Rectal smooth muscle tissue (tissue), 1 donor: ENCODE results near the gene ANO2.

Source experiments
- H3K27ac ChIP-seq: one replicate; pipeline ENCODE4 v1.7.0; 2013; ENCODE audit warnings: low read depth, low read length, inconsistent platforms
- H3K27me3 ChIP-seq: one replicate; pipeline ENCODE4 v1.7.0; 2013; ENCODE audit warnings: low read length; ENCODE audit not compliant: control insufficient read depth, insufficient read depth
- H3K36me3 ChIP-seq: one replicate; pipeline ENCODE4 v1.7.0; 2013; ENCODE audit warnings: low read length; ENCODE audit not compliant: control insufficient read depth, insufficient read depth
- H3K4me1 ChIP-seq: one replicate; pipeline ENCODE4 v1.7.0; 2013; ENCODE audit warnings: low read length; ENCODE audit not compliant: control insufficient read depth, insufficient read depth
- H3K4me3 ChIP-seq: one replicate; pipeline ENCODE4 v1.7.0; 2013; ENCODE audit warnings: low read length
- H3K9ac ChIP-seq: one replicate; pipeline ENCODE4 v1.7.0; 2013; ENCODE audit warnings: low read length

ANO2 gene

DNA sequence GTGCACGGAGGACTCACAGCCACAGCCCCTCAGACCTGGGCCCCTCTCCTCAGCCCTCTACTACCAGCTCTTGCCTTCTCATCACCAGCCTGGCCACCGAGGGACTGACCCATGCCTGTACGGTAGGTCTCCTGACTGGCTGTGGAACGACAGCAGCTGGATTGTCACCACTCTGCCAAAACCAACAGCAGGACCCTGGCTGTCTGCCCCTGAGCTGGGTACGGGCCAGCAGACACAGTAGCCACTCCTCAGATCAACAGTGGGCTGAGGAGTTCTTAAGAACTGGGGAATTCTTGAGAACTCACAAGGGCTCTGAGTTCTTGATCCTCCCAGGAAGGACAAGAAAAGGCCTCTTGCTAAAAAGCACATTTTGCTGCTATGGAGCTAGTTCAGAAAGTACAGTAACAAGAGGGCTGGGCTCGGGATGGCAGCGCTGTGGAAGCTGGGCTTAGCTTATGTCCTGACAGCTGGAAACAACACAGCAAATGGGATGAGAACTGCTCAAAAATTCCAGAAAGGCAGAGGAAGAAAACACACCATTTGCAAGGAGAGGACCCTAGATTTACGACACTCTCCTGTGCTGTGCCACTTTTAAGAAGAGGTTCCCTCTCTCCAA is 176.4 kb downstream of the ANO2 start:
- H3K9ac ChIP-seq: no peak overlapping the region

DNA sequence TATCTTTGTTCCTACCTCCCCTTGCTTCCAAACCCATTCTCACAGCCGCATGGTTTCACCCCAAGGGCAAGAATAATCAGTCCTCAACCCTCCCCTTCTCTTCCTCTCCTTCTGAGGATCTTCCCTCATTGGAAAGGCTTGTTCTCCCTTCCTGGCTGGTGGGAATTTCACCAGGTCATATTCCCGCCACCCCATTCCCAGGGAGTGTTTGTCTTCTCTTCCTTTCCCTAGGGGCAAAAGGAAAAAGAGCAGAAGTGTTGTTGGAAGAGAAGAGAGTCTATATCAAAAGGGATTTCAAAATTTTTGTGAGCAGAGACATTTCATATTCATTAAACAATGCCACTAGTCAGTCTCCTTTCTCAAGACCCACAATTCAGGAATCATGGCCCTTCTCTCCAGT is 176.9 kb downstream of the ANO2 start:
- H3K4me3 ChIP-seq: no peak overlapping the region
- H3K27ac ChIP-seq: no peak overlapping the region
- H3K9ac ChIP-seq: no peak overlapping the region
- H3K4me1 ChIP-seq: no peaks in the 10 kb centered on the region
- no peaks in the 10 kb centered on the region for H3K36me3 ChIP-seq
- no peaks in the 10 kb centered on the region for H3K27me3 ChIP-seq

More for the DNA sequence above, 176.4 kb downstream of the ANO2 start:
- Histone ChIP-seq H3K36me3 (no peaks in the 10 kb centered on the region), H3K27ac (no peak overlapping the region), H3K4me1 (no peaks in the 10 kb centered on the region), H3K27me3 (no peaks in the 10 kb centered on the region), H3K4me3 (no peak overlapping the region)

DNA sequence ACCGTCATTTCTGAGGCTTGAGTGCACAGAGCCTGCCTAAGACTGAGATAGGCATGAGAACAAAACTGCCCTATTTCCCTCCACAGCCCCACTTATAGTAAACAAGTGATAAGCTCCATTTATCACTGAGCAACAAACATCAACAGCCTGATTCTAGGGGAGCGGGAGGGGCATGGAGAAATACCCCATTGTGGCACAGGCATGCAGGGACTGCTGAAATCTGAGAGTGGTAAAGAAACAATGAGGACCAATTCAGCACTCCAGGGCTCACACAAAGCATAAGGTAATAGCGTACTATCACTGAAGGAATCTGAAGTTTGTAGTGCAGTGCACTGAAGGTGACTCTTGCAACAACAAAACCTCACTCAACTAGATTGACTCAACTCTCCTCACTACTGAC is 186.7 kb downstream of the ANO2 start:
- H3K4me1 ChIP-seq: no peaks in the 10 kb centered on the region
- no peaks in the 10 kb centered on the region for H3K36me3 ChIP-seq
- H3K27me3 ChIP-seq: no peaks in the 10 kb centered on the region
- H3K4me3 ChIP-seq: no peak overlapping the region
- H3K27ac ChIP-seq: no peak overlapping the region
- no peak overlapping the region for H3K9ac ChIP-seq

DNA sequence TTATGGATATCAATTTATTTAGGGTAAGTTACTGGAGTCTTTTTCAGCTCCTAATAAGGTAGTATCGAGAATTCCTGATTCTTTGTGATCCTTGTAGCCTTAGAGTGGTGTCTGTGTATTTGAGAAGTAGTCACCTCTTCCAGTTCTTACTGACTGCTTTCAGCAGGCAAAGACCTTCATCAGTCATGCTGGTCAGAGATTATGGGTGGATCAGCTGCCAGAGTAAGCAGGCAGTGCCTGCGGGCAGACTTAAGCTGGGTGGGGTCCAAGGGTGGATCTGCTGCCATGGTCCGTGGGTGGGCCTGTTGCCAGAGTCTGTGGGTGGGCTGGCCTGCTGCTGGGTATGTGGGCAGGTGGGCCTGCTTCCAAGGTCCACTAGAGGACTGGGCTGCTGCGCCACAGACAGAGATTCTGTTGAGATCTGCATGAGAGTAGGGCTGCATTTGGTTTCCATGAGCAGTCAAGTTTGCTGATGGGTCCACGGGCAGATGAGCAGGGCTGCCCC is 188.7 kb downstream of the ANO2 start:
- no peak overlapping the region for H3K27ac ChIP-seq
- H3K9ac ChIP-seq: no peak overlapping the region
- H3K36me3 ChIP-seq: no peaks in the 10 kb centered on the region
- H3K4me1 ChIP-seq: no peaks in the 10 kb centered on the region
- H3K4me3 ChIP-seq: no peak overlapping the region
- no peaks in the 10 kb centered on the region for H3K27me3 ChIP-seq

DNA sequence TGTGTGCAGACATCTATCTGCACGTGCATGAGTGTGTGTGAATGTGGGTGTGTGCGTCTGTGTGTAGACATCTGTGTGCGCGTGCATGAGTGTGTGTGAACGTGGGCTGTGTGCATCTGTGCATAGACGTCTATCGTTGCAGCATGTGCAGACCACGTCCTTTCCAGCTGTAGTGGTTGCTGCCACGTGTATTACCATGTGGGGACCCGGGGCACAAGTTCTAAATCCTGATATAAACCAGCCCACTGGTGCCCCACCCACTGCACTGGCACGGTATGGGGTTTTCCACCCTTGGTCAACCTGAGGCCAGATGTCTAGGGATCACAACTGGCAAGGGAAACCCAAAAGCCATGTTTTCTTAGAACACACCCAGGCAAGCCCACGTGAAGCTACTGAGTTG is 197.0 kb downstream of the ANO2 start:
- no peaks in the 10 kb centered on the region for H3K4me1 ChIP-seq

DNA sequence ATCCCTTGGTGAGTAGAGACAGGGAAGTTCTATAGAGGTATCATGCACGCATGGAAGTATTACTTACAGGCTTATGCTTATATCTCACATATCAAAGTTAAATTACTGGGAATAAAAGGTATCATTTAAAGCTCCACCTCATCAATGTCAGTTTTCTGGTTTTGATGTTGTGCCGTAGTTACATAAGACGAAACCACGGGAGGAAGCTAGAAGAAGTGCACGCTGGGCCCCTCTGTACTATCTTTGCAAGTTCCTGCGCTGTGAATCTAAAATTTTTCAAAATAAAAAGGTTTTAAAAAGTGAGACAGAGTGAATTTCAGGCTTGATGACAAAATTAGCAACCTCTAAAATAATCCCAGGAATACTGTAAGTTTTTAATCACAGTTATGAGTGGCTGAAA is 198.1 kb downstream of the ANO2 start:
- H3K4me1 ChIP-seq: no peaks in the 10 kb centered on the region
- H3K27me3 ChIP-seq: no peaks in the 10 kb centered on the region
- no peak overlapping the region for H3K9ac ChIP-seq

More for the DNA sequence above, 197.0 kb downstream of the ANO2 start:
- no peak overlapping the region for H3K27ac ChIP-seq
- no peaks in the 10 kb centered on the region for H3K36me3 ChIP-seq
- no peaks in the 10 kb centered on the region for H3K27me3 ChIP-seq
- H3K9ac ChIP-seq: no peak overlapping the region
- no peak overlapping the region for H3K4me3 ChIP-seq

DNA sequence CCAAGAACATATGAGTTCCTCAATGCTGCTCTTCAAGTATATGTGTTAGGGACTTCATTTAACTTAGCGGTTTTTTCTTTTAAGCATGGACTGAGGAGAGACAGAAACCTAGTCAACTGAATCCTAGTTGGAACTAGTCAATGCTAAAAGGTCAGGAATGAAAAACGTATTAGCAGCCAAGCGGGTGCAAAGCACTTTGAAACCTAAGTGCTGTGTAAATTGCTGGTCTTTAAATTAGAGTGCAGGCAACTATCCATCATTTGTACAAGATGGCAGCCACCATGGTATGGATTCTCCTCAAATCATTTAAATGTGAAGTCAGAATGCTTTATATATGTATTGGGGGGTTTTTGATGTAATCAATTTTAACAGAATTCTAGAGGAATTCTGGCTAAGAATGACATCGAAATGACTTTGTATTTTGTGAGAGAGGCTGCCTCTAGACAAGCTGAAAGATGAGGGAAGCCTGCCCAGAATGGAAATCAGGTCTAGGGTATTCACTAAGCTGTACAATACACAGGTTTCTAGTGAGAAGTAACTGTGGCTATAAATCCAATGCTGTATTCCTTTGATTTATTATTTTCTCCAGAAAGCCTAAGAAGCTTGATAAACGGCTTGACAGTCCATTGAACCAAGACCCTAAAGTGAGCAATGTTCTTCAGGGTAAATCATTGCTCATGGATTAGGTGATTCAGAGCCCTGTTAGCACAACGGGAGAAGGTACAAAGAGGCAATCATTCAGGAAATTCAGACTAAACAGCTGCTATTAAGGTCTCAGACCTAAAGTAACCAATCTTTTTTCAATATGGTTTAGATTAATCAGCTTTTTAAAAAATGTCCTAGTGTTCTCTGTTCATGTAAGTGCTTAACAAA is 198.8 kb downstream of the ANO2 start:
- no peaks in the 10 kb centered on the region for H3K36me3 ChIP-seq
- H3K27me3 ChIP-seq: no peaks in the 10 kb centered on the region
- H3K27ac ChIP-seq: no peak overlapping the region
- H3K9ac ChIP-seq: no peak overlapping the region
- no peaks in the 10 kb centered on the region for H3K4me1 ChIP-seq
- H3K4me3 ChIP-seq: no peak overlapping the region

More for the DNA sequence above, 198.1 kb downstream of the ANO2 start:
- H3K36me3 ChIP-seq: no peaks in the 10 kb centered on the region
- H3K4me3 ChIP-seq: no peak overlapping the region
- no peak overlapping the region for H3K27ac ChIP-seq

DNA sequence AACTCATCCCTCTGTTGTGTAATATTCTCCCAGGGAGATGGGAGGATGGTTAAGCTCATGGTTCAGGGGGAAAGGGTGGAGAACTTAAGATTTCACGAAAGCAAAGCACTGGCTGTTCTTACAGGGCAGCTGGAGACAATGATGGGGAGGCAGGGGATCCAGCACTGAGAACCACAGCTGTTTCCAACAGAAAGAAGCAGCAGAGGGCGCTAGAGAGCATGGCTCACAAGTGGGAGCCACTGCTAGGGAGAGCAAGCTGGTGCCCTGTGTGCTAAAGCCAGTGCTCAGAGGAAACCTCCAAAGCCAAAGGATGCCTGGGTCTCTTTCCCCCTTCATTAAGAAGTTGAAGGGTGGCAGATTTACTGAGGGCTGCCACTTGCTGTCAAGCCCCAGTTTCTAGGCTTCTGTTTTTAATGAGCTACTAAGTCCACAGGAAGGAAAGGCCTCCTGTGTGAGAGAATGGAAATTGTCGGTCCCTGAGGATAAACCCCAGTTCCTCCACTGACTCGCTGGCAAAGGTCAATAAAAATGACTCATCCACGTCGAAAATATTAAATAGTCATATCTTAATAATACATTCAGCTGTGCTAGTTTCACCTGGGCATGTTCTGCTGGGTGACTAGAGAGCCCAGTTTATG is 199.7 kb downstream of the ANO2 start:
- no peaks in the 10 kb centered on the region for H3K4me1 ChIP-seq
- H3K36me3 ChIP-seq: no peaks in the 10 kb centered on the region
- no peak overlapping the region for H3K4me3 ChIP-seq
- no peaks in the 10 kb centered on the region for H3K27me3 ChIP-seq
- no peak overlapping the region for H3K9ac ChIP-seq
- H3K27ac ChIP-seq: no peak overlapping the region

DNA sequence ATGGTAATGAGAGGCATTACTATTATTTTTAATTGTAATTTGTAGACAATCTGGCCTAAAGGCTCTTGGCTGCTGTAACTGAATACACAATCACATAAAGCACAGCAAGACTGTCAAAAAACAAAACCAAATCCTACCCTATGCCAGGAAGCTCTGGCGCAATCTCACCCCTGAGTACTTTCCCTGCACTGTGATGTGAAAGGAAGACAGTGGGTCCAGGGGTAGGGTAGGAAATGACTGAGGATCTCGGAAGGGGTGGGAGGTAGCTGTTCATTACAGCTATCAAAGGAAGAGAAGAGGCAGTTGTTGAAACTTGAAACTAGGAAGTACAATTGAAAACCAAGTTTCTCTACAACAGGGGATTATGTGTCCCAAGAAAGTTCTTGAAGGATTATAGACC is 202.8 kb downstream of the ANO2 start:
- Histone ChIP-seq H3K27ac (no peak overlapping the region), H3K36me3 (no peaks in the 10 kb centered on the region), H3K9ac (no peak overlapping the region), H3K4me3 (no peak overlapping the region), H3K27me3 (no peaks in the 10 kb centered on the region), H3K4me1 (no peaks in the 10 kb centered on the region)

DNA sequence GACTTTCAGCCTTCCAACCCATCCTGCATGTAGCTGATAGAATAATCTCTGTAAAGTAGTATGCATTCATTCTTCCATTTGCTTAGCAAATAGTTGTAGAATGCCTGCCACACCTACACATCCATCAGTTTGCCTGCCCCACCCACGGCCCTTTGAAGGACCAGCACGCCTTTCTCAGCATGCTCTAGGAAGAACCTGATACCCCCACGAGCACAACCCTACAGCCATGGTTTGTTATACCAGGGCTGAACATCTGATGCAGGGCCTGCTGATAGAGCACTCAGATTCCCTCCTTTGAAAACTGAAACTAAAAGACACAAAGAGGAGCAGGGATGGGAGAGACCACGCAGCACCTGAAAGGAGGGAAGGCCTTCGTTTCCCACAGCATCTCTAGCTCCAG is 205.1 kb downstream of the ANO2 start:
- no peaks in the 10 kb centered on the region for H3K36me3 ChIP-seq
- no peaks in the 10 kb centered on the region for H3K4me1 ChIP-seq
- no peak overlapping the region for H3K9ac ChIP-seq
- no peak overlapping the region for H3K27ac ChIP-seq
- no peak overlapping the region for H3K4me3 ChIP-seq
- no peaks in the 10 kb centered on the region for H3K27me3 ChIP-seq

DNA sequence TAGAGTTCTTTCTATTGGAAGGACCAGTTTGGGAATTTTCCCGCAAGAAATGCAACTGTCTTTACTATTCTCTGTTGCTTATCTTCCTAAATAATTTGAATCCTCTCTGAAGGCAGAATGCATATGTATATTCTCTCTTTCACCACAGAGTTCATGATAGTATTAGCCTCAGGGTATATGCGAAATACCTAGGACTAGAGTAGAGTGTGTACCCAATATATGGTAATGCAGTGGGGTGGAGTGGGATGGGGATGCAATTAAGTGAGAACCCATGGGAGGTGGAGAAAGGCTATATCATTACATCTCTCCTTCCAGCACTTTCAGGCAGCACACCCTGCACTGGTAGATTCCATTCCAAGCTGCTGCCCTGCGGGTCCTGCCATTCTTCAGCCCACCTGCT is 207.3 kb downstream of the ANO2 start:
- Histone ChIP-seq H3K4me3 (no peak overlapping the region), H3K27me3 (no peaks in the 10 kb centered on the region), H3K27ac (no peak overlapping the region), H3K9ac (no peak overlapping the region), H3K4me1 (no peaks in the 10 kb centered on the region), H3K36me3 (no peaks in the 10 kb centered on the region)

DNA sequence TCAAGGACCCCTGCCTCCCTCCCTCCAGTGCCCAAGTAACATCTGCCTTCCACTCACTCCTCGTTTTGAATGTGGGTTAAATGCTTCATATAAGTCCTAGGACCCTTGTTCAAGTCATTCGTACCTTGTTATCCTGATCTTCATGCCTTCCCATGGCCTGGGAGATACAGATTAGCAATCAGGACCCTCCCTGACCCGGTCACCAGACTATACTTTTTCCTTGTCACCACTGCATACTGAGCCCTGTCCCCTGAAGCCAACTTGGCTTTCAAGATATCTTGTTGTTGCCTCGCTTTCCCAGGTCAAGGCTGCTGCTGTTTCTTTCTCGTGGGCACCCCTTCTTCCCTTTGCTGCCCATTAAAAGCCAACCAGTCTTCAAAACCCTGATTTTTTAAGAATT is 208.5 kb downstream of the ANO2 start:
- Histone ChIP-seq H3K27ac (no peak overlapping the region), H3K27me3 (no peaks in the 10 kb centered on the region), H3K4me3 (no peak overlapping the region), H3K9ac (no peak overlapping the region), H3K4me1 (no peaks in the 10 kb centered on the region), H3K36me3 (no peaks in the 10 kb centered on the region)
